Left ventricle myocardium inferior (tissue), 1 donor: Measurements from ENCODE around the gene SLC17A4. TPM values are rescaled to one million over a fixed set of nuclear protein-coding genes. Genes with fewer than 3 reads are reported as not detected.
A peak's percentile ranks its signal among the peaks of the same experiment; 100 is the strongest.

Experiments used
- DNase-seq: peaks from one replicate; pipeline ENCODE4 v3.0.0-alpha.2; 2020
- H3K27ac ChIP-seq: fragments of 200-600 bp; replicated peaks from 2 replicates; pipeline ENCODE4 v1.8.0; 2021
- H3K27me3 ChIP-seq: fragments of 200-600 bp; 2 replicates; pipeline ENCODE4 v1.8.0; 2021; ENCODE audit warnings: low read depth
- H3K36me3 ChIP-seq: fragments of 200-600 bp; 2 replicates; pipeline ENCODE4 v1.8.0; 2021
- H3K4me1 ChIP-seq: fragments of 200-600 bp; 2 replicates; pipeline ENCODE4 v1.8.0; 2021
- H3K4me3 ChIP-seq: fragments of 200-600 bp; 2 replicates; pipeline ENCODE4 v1.8.0; 2021; ENCODE audit warnings: mild to moderate bottlenecking, moderate library complexity
- H3K9me3 ChIP-seq: fragments of 200-600 bp; replicated peaks from 2 replicates; pipeline ENCODE4 v1.8.0; 2021
- CTCF ChIP-seq: fragments of 200-600 bp; IDR thresholded peaks from 2 replicates; pipeline ENCODE4 v1.8.0; 2021; ENCODE audit warnings: antibody characterized with exemption, mild to moderate bottlenecking, borderline replicate concordance
- intact Hi-C: fragments of 100-400 bp; cut with micrococcal nuclease; formaldehyde crosslinking; loops from one replicate; pipeline ENCODE4 v1.11.0; 2022
- total RNA-seq: library from RNA; stranded (reverse); fragmentation: NEBNext Ultra II Directional; extraction: Animal tissue kit (Norgen Biotek cat#: 25700); gene quantifications from one replicate; pipeline ENCODE4 v1.2.1, GENCODE V29; 2021
- donor health status: DM: no; HTN: yes; CAD: no; lungs with severe emphysema.

The SLC17A4 gene
- total RNA-seq, 1 donor from 2014 or later, result not detected

GRCh38 chr6:25714765-25715164, 39.8 kb upstream of the SLC17A4 start:
- H3K4me3 ChIP-seq, result no peak overlapping the region
- no peak overlapping the region for H3K27ac ChIP-seq
- intact Hi-C loops, result loop anchor here (10.0 kb wide), 1 partner anchor 490 kb away; no protein-coding TSS in a partner anchor
- no peaks in the 10 kb centered on the region for H3K36me3 ChIP-seq
- no peaks in the 10 kb centered on the region for H3K27me3 ChIP-seq
- TF ChIP-seq CTCF, result no peak
- no peaks in the 10 kb centered on the region for H3K4me1 ChIP-seq
- H3K9me3 ChIP-seq, result no peaks in the 10 kb centered on the region
- no peak for DNase-seq

GRCh38 chr6:25715794-25716193, 38.7 kb upstream of the SLC17A4 start:
- no peaks in the 10 kb centered on the region for H3K36me3 ChIP-seq
- no peaks in the 10 kb centered on the region for H3K4me1 ChIP-seq
- no peak for TF ChIP-seq CTCF
- no peak for DNase-seq
- H3K9me3 ChIP-seq, result no peaks in the 10 kb centered on the region
- intact Hi-C loops, result loop anchor here (10.0 kb wide), 1 partner anchor 491 kb away; no protein-coding TSS in a partner anchor
- H3K4me3 ChIP-seq, result no peak overlapping the region
- no peaks in the 10 kb centered on the region for H3K27me3 ChIP-seq
- no peak overlapping the region for H3K27ac ChIP-seq

- DNase-seq, result no peak
- no peak overlapping the region for H3K27ac ChIP-seq
- H3K4me1 ChIP-seq, result no peaks in the 10 kb centered on the region
- intact Hi-C loops, result loop anchor here (10.0 kb wide), 1 partner anchor 493 kb away; no protein-coding TSS in a partner anchor
- H3K36me3 ChIP-seq, result no peaks in the 10 kb centered on the region
- no peaks in the 10 kb centered on the region for H3K9me3 ChIP-seq
- no peak overlapping the region for H3K4me3 ChIP-seq
- peak; percentile 65 for TF ChIP-seq CTCF
- H3K27me3 ChIP-seq, result peaks cover 6% of the 10 kb centered on the region
Measured at GRCh38 chr6:25717866-25718740, 36.4 kb upstream of the SLC17A4 start.

- Histone ChIP-seq H3K4me1 (no peaks in the 10 kb centered on the region), H3K27me3 (peaks cover 45% of the 10 kb centered on the region), H3K36me3 (no peaks in the 10 kb centered on the region), H3K27ac (no peak overlapping the region), H3K4me3 (no peak overlapping the region), H3K9me3 (no peaks in the 10 kb centered on the region)
- no peak for DNase-seq
- intact Hi-C loops, result no loop called here
- TF ChIP-seq CTCF, result no peak
Measured at GRCh38 chr6:25726122-25726911, 28.2 kb upstream of the SLC17A4 start.

- Histone ChIP-seq H3K9me3 (no peaks in the 10 kb centered on the region), H3K4me1 (no peaks in the 10 kb centered on the region), H3K27me3 (peaks cover 50% of the 10 kb centered on the region), H3K4me3 (no peak overlapping the region), H3K27ac (no peak overlapping the region), H3K36me3 (no peaks in the 10 kb centered on the region)
- DNase-seq, result no peak
- no peak for TF ChIP-seq CTCF
- intact Hi-C loops, result no loop called here
Measured at GRCh38 chr6:25727028-25727427, 27.5 kb upstream of the SLC17A4 start.
